GM21526 (cell line): ENCODE results near the gene RNASE7.
A peak's percentile ranks its signal among the peaks of the same experiment; 100 is the strongest.

ENCODE experiments used
- ATAC-seq: cut with Tn5 transposase; IDR thresholded peaks from one replicate; pipeline ENCODE4 v1.9.1; 2021; ENCODE audit warnings: moderate library complexity; ENCODE audit not compliant: unreplicated experiment, low FRiP score

The RNASE7 gene

DNA sequence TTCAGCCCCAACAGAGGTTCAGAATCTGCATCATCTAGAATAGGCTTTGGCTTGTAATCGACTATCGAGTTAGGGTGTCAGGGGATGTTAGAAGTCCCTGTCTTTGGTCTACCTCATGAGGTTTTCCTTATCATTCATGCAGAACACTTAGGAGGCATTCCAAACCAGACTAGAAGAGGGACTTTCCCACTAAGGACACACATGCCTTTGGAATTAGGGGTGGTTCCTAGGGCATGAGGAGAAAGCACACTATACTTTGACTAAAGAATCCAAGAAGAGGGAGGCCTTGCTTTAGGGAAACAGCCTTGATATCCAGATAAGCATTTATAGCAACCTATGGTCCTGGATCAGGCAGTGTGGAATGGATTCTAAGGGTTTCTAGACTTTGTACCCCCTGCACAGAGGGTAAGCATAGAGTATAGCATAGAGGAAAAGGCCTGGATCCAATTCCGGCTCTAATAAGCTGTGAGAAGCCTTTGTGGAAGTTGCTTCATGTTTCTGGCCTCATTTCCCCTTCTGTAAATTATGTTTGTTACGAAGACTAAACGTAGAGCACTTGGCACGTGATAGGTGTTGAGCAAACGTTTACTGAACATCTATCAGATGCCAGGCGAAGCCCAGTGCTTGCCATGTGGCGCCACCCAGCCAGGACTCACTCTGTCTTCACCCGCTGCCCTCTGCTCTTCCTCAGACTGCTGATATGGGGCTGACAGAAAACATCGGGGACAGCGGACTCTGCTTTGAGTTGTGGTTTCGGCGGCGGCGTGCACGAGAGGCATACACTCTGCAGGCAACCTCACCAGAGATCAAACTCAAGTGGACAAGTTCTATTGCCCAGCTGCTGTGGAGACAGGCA is 43.1 kb downstream of the RNASE7 start:
- ATAC-seq: no peak

DNA sequence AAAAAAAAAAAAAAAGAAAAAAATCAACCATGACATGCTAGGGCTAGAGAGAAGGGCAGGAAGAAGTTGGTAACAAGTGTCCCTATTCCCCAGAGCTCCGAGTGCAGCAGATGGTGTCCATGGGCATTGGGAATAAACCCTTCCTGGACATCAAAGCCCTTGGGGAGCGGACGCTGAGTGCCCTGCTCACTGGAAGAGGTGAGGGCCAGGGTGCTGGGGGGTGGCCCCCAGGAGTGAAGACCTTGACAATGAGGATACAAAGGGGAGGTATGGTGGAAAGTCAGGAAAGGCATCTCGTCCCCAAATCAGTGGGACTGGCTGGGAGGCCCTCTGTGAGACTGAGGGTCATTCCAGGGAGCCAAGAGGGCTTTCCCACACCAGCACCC is 44.7 kb downstream of the RNASE7 start:
- ATAC-seq: no peak

DNA sequence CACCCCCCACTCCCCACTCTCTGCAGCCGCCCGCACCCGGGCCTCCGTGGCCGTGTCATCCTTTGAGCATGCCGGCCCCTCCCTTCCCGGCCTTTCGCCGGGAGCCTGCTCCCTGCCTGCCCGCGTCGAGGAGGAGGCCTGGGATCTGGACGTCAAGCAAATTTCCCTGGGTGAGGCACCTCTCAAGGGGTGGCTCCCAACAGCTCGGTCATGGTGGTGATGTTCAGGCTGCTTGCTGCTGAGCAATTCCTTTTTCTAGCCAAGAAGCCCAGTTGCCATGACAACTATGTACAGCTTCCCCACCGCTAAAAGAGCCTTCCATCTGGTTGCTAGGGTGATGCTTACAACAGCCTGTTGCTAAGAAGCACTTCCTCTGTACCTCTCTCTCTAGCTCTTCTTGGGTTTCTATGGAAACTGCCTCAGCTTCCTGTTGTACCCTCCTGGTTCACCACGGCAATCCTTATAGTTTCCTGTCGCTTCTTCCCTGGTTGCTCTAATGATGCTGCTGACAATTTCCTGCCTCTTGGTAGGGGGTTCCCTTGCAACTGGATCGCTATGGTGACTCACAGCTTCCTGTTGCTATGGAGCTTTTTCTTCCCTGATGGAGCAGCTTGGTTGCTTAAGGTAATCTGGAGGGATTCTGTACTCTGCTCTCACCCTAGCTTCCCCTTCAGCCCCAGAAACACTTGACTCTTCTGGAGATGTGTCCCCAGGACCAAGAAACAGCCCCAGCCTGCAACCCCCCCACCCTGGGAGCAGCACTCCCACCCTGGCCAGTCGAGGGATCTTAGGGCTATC is 45.3 kb downstream of the RNASE7 start:
- ATAC-seq: peak; percentile 57

DNA sequence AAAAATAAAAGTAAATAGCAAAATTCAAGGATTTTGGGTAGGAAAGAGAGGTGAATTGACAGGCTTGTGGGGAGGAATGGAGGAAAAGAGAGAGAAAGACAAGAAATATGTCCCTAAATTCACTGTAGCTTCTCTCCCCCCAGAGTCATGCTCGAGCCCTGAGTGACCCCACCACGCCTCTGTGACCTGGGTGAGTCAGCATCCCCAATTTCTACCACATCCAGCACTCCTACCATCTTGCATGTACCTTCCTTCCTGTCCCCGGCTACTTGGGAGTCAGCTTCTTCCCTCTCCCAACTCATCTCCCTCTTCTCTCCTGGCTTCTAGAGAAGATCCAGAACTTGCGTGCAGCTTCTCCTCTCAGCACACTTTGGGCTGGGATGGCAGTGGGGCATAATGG is 46.5 kb downstream of the RNASE7 start:
- ATAC-seq: no peak

DNA sequence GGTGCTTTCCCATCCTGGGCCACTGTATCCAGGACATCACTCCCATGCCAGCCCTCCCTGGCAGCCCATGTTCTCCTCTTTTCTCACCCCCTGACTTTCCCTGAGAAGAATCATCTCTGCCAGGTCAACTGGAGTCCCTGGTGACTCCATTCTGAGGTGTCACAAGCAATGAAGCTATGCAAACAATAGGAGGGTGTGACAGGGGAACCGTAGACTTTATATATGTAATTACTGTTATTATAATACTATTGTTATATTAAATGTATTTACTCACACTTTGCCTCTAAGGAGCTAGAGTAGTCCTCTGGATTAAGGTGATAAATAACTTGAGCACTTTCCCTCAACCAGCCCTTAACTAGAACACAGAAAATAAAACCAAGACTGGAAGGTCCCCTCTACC is 47.1 kb downstream of the RNASE7 start:
- ATAC-seq: no peak

DNA sequence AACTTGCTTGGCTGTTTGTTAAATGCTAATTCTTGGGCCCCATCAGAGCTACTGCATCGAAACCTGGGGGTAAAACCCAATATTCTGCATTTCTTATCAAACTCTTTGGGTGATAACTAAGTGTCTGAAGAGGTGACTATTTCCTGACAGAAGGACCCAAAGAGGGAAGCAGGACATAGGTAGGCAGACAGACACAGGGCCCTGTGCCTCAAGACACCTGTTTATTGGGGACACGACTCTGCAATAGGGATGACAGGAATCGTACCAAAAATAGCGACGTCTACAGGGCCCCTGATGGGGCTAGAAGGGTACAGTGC is 47.7 kb downstream of the RNASE7 start:
- no peak for ATAC-seq

DNA sequence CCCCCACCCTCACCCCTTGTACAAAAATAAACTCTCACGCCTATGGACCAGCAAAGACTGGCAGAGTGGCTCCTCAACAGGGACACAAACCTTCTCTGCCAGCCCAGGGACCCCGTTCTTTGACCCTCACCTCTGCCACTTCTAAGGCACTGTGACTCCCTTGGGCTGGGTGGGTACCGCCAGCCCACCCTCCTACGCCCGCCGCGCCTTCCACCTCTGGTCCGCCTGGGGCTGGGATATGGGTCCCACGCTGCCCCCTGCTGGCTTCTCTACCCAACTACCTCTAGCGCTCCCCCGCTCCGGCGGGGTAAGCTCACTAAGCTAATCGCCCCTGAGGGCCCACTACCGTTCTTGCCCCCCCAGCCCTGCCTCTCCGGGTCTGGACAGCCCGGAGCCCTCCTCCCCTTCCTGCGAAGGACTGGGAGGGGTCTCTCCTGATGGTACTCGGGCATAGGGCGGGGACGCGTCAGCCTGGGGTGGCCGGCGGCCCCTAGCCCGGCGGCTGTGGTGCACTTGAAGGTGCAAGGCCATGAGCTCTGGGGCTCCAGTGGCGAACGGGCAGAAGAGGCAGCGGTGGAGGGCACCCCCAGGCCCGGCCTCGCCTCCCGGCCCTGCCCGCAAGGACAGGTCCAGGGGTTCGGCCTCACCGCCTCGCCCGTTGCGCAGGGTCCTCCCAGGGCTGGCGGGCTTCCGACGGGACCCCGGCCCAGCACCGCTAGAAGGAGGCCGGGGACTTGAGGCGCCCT is 48.2 kb downstream of the RNASE7 start:
- ATAC-seq: no peak

DNA sequence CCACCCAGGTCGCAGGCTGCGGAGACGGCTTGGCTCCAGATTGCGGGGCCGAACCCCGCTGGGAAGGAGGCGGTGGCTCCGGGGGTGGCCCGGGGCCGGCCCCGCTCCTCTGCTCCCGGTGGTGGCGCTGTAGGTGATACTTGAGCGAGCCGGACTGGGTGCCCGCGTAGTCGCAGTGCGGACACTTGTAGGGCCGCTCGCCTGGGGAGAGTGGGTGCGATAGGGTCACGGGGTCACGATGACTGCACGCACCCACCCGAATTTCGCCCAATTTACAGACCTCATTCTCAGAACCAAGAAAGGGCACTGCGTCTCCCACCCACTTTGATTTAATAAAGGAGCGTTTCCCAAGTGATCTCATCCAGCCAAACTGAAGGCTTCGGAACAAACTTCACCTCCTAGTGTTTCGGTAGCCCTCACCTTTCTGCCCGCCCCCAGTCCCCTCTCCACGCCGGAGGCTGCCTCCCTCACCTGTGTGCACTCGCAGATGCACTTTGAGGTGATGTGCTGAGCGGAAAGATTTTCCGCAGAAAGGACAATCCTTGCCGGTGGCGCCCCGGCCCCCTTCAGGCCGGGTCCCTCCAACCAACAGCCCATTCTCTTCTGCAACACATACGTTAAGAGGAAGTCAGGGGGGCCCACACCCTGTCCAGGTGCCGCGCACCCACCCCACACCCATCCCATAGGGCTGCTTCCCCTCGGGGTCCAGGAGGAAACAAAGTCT is 48.9 kb downstream of the RNASE7 start:
- ATAC-seq: no peak

DNA sequence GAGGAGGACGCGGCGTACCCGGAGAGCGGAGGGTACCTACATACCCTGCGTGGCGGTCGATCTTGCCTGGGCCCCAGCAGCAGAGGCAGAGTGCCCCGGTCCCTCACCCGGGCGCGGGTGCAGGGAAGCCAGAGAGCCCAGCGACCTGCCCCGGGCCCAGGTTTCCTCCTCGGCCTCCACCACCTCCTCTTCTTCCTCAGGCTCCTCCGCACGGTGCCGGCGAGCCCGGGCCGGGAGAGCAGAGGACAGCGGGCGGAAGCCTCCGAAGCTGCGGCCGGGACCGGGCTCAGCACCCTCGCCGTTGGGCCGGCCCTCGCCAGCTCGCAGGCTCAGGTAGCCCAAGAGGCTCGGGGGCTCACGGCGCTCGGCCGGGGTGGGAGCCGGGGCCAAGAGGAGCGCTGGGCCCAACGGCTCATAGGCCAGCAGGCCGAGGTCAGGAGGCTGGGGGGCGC is 49.7 kb downstream of the RNASE7 start:
- no peak for ATAC-seq

DNA sequence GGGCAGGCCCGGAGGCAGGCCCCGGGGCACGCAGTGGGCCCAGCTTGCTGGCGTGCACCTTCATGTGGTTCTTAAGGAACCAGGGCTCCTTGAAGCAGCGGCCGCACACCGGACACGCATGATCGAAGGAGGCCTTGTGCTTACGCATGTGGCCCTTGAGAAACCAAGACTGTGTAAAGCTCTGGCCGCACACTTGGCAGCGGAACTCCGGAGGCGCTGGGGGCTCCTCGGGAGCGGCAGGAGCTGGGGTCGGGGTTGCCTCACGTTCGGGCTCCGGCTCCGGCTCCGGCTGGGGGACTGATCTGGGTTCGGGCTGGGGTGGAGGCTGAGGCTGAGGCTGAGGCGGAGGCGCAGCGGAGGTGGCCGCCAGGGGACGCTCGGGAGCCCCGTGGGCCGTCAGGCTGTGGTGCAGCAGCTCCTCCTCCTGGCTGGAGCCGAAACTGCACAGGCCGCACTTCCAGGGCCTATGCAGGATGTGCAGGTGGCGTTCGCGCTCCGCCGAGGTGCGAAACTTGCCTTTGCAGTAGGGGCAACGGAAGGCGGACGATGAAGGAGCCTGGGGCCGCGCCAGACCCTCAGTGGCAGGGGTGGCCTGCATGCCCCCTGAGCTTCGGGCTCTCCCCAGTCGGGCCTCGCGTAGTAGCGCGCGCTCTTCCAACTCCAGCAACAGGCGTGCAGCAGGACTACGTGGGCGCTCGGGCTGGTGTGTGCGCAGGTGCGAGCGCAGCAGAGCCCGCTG is 50.3 kb downstream of the RNASE7 start:
- ATAC-seq: peak; percentile 73

DNA sequence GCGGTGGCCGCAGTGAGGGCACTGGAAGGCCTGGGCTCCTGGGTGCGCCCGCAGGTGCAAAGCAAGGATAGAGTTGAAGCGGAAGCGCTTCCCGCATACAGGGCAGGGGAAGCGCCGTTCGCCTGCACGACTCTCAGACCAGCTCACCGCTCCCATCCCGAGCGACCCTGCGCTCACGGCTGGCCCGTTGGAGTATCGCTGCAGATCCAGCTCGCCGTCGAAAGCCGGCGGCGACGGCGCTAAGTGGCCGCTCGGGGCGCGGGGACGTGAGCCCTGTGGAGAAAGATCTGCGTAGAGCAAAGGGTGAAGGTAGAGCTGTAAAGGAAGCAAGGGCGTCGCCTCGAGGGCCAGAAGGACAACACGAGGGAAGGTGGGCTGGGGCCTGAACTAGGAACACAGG is 50.9 kb downstream of the RNASE7 start:
- ATAC-seq: no peak
